Activated CD8-positive, alpha-beta T cell treated with anti-CD3 and anti-CD28 coated beads for 36 hours (primary cell): ENCODE measurements around the gene ARMC6. TPM values are rescaled to one million over a fixed set of nuclear protein-coding genes. Genes with fewer than 3 reads are reported as not detected.
"Not testable (repeated sequence)": the region's sequence is repeated elsewhere in the genome, so short reads cannot be mapped to it uniquely, and the experiment has no call there.

Experiments used
- ATAC-seq: fragments of 200-7000 bp; cut with Tn5 transposase; one replicate; pipeline ENCODE4 v1.10.0; 2021; ENCODE audit warnings: mild to moderate bottlenecking, moderate library complexity
- CTCF ChIA-PET: fragments of 350-600 bp; sonication (Branson Sonifier 250); formaldehyde crosslinking; loops from one replicate; lab custom pipeline; 2021; ENCODE audit warnings: antibody characterized with exemption; lab: Charles Lee
- POLR2A ChIA-PET: fragments of 350-600 bp; sonication (Branson Sonifier 250); formaldehyde crosslinking; loops from one replicate; lab custom pipeline; 2021; ENCODE audit warnings: antibody characterized with exemption; lab: Charles Lee
- DNase-seq: peaks from one replicate; pipeline ENCODE4 v3.0.0-alpha.2; 2020
- H3K27ac Mint-ChIP-seq: one replicate; pipeline ENCODE4 v1.8.0; 2021; ENCODE audit warnings: mild to moderate bottlenecking, mixed read lengths
- H3K27me3 Mint-ChIP-seq: one replicate; pipeline ENCODE4 v1.8.0; 2021; ENCODE audit warnings: mixed read lengths
- H3K36me3 Mint-ChIP-seq: one replicate; pipeline ENCODE4 v1.8.0; 2021; ENCODE audit warnings: low read depth, mixed read lengths
- H3K4me1 Mint-ChIP-seq: one replicate; pipeline ENCODE4 v1.8.0; 2021; ENCODE audit warnings: low read depth, mixed read lengths
- H3K4me3 Mint-ChIP-seq: one replicate; pipeline ENCODE4 v1.8.0; 2021; ENCODE audit warnings: mild to moderate bottlenecking, moderate library complexity, mixed read lengths
- H3K9me3 Mint-ChIP-seq: one replicate; pipeline ENCODE4 v1.8.0; 2021; ENCODE audit warnings: mixed read lengths
- CTCF ChIP-seq: fragments of 200-600 bp; IDR thresholded peaks from one replicate; pipeline ENCODE4 v1.8.0; 2022; ENCODE audit warnings: antibody characterized with exemption, mild to moderate bottlenecking
- intact Hi-C: fragments of 100-400 bp; cut with micrococcal nuclease; formaldehyde crosslinking; loops from one replicate; pipeline ENCODE4 v1.10.0; 2022
- total RNA-seq, 2 experiments: library from RNA; stranded (reverse); gene quantifications; one replicate each; pipeline ENCODE4 v1.2.3, GENCODE V29; 2021

Gene ARMC6
- total RNA-seq, 2 experiments from 2014 or later = 34.2 to 42.8 TPM

DNA sequence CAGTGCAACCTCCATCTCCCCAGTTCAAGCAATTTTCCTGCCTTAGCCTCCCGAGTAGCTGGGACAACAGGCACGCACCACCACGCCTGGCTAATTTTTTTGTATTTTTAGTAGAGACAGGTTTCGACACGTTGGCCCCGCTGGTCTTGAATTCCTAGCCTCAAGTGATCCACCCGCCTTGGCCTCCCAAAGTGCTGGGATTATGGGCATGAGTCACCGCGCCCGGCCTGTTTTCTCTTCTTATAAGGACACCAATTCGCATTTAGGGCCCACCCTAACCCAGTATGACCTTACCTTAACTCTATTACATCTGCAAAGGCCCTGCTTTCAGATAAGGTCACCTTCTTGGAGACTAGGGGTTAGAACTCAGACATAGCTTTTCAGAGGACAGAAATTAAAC, 69.8 kb downstream of the ARMC6 start:
- DNase-seq (no peak), ATAC-seq (no peak)
- H3K4me1 Mint-ChIP-seq = no peaks in the 10 kb centered on the region
- POLR2A ChIA-PET = no interaction called here
- no peak overlapping the region for H3K4me3 Mint-ChIP-seq
- H3K27ac Mint-ChIP-seq = no peak overlapping the region
- H3K27me3 Mint-ChIP-seq = no peaks in the 10 kb centered on the region
- CTCF ChIA-PET = interaction anchor here (1.2 kb wide), 1 partner anchor 13 kb away, joined by 4 read pairs; no protein-coding TSS in a partner anchor
- no peak for TF ChIP-seq CTCF
- no peaks in the 10 kb centered on the region for H3K9me3 Mint-ChIP-seq
- no peaks in the 10 kb centered on the region for H3K36me3 Mint-ChIP-seq
- intact Hi-C loops = no loop called here

DNA sequence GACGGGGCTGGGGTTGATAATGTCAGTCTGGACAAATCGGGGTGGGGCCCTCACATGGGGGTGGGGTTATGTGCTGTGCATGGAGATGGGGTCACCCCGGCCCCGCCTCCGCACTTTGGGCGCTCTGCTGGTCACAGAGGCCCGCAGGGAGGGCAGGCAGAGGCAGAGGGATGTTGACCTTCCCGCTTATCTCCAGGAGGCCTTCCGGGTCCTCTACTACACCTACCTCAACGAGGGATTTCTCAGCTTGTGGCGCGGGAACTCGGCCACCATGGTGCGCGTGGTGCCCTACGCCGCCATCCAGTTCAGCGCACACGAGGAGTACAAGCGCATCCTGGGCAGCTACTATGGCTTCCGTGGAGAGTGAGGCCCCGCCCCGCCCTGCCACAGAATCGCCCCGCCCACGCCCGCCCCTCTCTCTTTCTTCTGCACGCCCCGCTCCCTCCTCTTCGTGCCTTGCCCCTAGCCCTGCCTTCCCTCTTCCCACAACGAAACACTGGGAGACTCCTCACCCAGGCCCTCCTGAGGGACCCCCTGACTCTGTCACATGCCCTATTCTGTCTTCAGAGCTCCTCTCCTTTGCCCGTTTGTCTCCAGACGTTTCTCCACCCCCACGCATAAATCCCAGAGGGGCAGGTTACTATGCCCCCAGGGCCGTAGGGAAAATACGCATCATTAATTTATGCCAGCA, 72.1 kb downstream of the ARMC6 start:
- intact Hi-C loops = no loop called here
- CTCF ChIA-PET = interaction anchor here (0.6 to 0.9 kb wide), 2 partner anchors 10 to 60 kb away, joined by 4 to 6 read pairs; no protein-coding TSS in a partner anchor
- no peak overlapping the region for H3K27ac Mint-ChIP-seq
- no peaks in the 10 kb centered on the region for H3K36me3 Mint-ChIP-seq
- no peak for TF ChIP-seq CTCF
- DNase-seq (peak; percentile 20), ATAC-seq (no peak)
- no peaks in the 10 kb centered on the region for H3K4me1 Mint-ChIP-seq
- H3K27me3 Mint-ChIP-seq = no peaks in the 10 kb centered on the region
- peak overlapping the region; percentile 21 for H3K4me3 Mint-ChIP-seq
- POLR2A ChIA-PET = interaction anchor here (1.2 kb wide), 1 partner anchor 37 kb away, joined by 3 read pairs; no protein-coding TSS in a partner anchor
- H3K9me3 Mint-ChIP-seq = no peaks in the 10 kb centered on the region

GRCh38 chr19:19106056-19106551, 72.7 kb downstream of the ARMC6 start:
- H3K27me3 Mint-ChIP-seq = no peaks in the 10 kb centered on the region
- no peak for DNase-seq
- POLR2A ChIA-PET = interaction anchor here (1.2 kb wide), 1 partner anchor 38 kb away, joined by 3 read pairs; no protein-coding TSS in a partner anchor
- no peak for ATAC-seq
- no peaks in the 10 kb centered on the region for H3K4me1 Mint-ChIP-seq
- no peak overlapping the region for H3K27ac Mint-ChIP-seq
- TF ChIP-seq CTCF = no peak
- H3K9me3 Mint-ChIP-seq = no peaks in the 10 kb centered on the region
- no peaks in the 10 kb centered on the region for H3K36me3 Mint-ChIP-seq
- no peak overlapping the region for H3K4me3 Mint-ChIP-seq
- intact Hi-C loops = no loop called here
- CTCF ChIA-PET = no interaction called here

GRCh38 chr19:19106938-19107337, 73.5 kb downstream of the ARMC6 start:
- H3K36me3 Mint-ChIP-seq, H3K4me3 Mint-ChIP-seq, DNase-seq, ATAC-seq, H3K4me1 Mint-ChIP-seq, H3K27ac Mint-ChIP-seq, intact Hi-C loops, H3K9me3 Mint-ChIP-seq, CTCF ChIA-PET, H3K27me3 Mint-ChIP-seq: not testable (repeated sequence)
- POLR2A ChIA-PET = interaction anchor here (1.2 kb wide), 1 partner anchor 39 kb away, joined by 3 read pairs; no protein-coding TSS in a partner anchor

DNA sequence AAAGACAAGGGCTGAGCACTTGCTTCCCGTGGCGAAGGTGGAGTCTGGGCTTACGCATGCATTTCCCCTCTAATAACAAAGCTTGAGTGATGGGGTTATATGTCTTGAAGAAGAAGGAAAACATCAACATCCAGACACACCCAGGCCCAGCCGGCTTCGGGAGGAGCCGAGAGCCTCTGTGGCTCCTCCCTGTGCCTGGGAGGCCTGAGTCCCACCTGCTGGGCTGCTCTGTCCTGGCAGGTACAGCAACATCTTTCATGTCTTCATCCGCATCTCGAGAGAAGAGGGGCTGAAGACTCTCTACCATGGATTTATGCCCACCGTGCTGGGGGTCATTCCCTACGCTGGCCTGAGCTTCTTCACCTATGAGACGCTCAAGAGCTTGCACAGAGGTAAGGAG, 74.3 kb downstream of the ARMC6 start:
- Mint-ChIP-seq H3K4me1 (no peaks in the 10 kb centered on the region), H3K27me3 (no peaks in the 10 kb centered on the region), H3K27ac (no peak overlapping the region), H3K9me3 (no peaks in the 10 kb centered on the region), H3K36me3 (no peaks in the 10 kb centered on the region), H3K4me3 (no peak overlapping the region)
- CTCF ChIA-PET = no interaction called here
- intact Hi-C loops = no loop called here
- no peak for TF ChIP-seq CTCF
- ATAC-seq = no peak
- no peak for DNase-seq
- POLR2A ChIA-PET = interaction anchor here (0.7 kb wide), 1 partner anchor 148 kb away, joined by 3 read pairs; no protein-coding TSS in a partner anchor

Other genes starting within 250 kb of the ARMC6 start
- gene COMP, start 242.3 kb upstream of the ARMC6 start, total RNA-seq = not detected
- 10 to 100 TPM; 75.9 to 87.6 TPM for gene UPF1, start 201.6 kb upstream of the ARMC6 start, total RNA-seq
- under 1 TPM; 0.18 to 0.36 TPM for gene CERS1, start 137.4 kb upstream of the ARMC6 start, total RNA-seq
- gene COPE, start 114.2 kb upstream of the ARMC6 start, total RNA-seq = 100 to 1,000 TPM; 179 to 183 TPM
- 10 to 100 TPM; 61.0 to 61.6 TPM for gene DDX49, start 113.9 kb upstream of the ARMC6 start, total RNA-seq
- under 1 TPM; 0.36 to 0.51 TPM for gene HOMER3, start 92.4 kb upstream of the ARMC6 start, total RNA-seq
- 100 to 1,000 TPM; 104 to 112 TPM for gene SUGP2, start 86 bp upstream of the ARMC6 start, total RNA-seq
- gene SLC25A42, start 30.4 kb downstream of the ARMC6 start, total RNA-seq = 10 to 100 TPM; 10.9 to 11.1 TPM
- 10 to 100 TPM; 24.4 to 26.2 TPM for gene TMEM161A, start 104.9 kb downstream of the ARMC6 start, total RNA-seq
- 1 to 10 TPM; 1.4 to 2.6 TPM for gene MEF2B, start 136.7 kb downstream of the ARMC6 start, total RNA-seq
- 10 to 100 TPM; 20.8 to 22.2 TPM for gene BORCS8, start 158.5 kb downstream of the ARMC6 start, total RNA-seq
- gene RFXANK, start 158.7 kb downstream of the ARMC6 start, total RNA-seq = 10 to 100 TPM; 61.4 to 68.5 TPM
- gene NR2C2AP, start 169.8 kb downstream of the ARMC6 start, total RNA-seq = 10 to 100 TPM; 37.8 to 40.0 TPM
- gene NCAN, start 178.4 kb downstream of the ARMC6 start, total RNA-seq = not detected
- gene TM6SF2, start 239.7 kb downstream of the ARMC6 start, total RNA-seq = not detected